ENCODE data around the gene TBL3. TPM values are rescaled to one million over a fixed set of nuclear protein-coding genes. Genes with fewer than 3 reads are reported as not detected.

The TBL3 gene
- 10 to 100 TPM in 3 of 4 donors, 1 to 10 TPM in 1; 4.1 to 46.6 (median 27.4) TPM for total RNA-seq

DNA sequence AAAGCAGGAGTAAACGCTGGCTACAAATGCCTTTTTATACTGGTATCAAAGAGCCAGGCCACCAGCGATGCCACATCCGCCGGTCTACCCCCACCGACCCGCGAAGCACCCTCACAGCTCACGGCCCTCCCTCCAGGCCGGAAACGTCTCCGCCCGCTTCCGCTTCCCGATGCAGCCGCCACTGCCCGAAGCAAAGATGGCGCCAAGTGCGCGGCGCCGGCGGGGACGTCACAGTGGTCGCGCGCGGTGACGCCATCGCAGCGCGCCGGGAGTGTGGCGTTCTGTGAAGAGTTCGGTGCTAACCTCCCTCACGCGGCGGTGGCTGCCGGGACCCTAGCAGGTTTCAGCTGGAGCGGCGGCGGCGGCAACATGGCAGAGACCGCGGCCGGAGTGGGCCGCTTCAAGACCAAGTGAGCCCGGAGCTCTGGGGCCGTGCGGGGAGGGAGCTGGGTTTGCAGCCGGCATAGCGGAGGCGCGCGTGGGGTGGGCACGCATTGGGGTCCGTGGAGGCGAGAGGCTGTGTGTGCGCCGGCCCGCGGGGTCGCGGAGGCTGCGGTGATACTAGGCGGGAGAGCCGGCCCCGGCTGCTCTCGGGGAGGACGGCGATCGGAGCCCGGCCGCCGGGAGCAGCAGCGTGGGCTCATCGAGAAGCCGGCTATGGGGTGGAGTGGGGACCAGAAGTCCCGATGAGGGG lies at the start of gene TBL3:
TBL3 (plus strand) TSS at position 258 of the 694 bp plus-strand sequence; CDS start at position 370, 112 bp downstream.
- intact Hi-C loops (cut with DNase I; ENCODE audit: low total_unique reads) = no loop called here
- H3K27ac ChIP-seq = peak within 1 kb of the TSS; percentile 77 to 86
- TF ChIP-seq POLR2A (IDR thresholded peaks at IDR 0.05) = peak; percentile 91 to 95
- TF ChIP-seq, protein P1, sequence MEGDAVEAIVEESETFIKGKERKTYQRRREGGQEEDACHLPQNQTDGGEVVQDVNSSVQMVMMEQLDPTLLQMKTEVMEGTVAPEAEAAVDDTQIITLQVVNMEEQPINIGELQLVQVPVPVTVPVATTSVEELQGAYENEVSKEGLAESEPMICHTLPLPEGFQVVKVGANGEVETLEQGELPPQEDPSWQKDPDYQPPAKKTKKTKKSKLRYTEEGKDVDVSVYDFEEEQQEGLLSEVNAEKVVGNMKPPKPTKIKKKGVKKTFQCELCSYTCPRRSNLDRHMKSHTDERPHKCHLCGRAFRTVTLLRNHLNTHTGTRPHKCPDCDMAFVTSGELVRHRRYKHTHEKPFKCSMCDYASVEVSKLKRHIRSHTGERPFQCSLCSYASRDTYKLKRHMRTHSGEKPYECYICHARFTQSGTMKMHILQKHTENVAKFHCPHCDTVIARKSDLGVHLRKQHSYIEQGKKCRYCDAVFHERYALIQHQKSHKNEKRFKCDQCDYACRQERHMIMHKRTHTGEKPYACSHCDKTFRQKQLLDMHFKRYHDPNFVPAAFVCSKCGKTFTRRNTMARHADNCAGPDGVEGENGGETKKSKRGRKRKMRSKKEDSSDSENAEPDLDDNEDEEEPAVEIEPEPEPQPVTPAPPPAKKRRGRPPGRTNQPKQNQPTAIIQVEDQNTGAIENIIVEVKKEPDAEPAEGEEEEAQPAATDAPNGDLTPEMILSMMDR (IDR thresholded peaks at IDR 0.05) = peak in 2 of 4 experiments; percentile 42 to 54
- no peaks in the 10 kb centered on the region for H3K36me3 ChIP-seq
- DNase-seq = peak; percentile 90 to 94
- peak within 1 kb of the TSS; percentile 74 to 83 for H3K4me3 ChIP-seq
- no peaks in the 10 kb centered on the region for H3K27me3 ChIP-seq
- H3K4me1 ChIP-seq = peaks cover 0 to 18% of the 10 kb centered on the region in 2 donors
- no peaks in the 10 kb centered on the region for H3K9me3 ChIP-seq

DNA sequence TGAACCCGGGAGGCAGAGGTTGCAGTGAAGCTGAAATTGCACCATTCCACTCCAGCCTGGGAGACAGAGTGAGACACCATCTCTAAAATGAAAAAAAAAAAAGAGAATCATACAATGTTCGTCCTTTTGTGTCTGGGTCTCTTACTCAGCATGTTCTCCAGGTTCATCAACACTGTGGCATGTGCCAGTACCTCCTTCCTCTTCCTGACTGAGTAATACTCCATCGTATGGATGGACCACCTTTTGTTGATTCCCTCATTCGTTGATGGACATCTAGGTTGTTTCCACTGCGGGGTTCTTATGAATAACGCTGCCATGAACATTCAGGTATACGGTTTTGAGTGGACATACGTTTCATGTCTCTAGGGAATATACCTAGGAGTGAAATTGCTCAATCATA lies 49.5 kb upstream of the TBL3 start:
- H3K27me3 ChIP-seq = peaks cover 0 to 12% of the 10 kb centered on the region in 2 donors
- intact Hi-C loops (cut with DNase I; ENCODE audit: low total_unique reads) = no loop called here
- H3K4me3 ChIP-seq = no peak overlapping the region
- no peaks in the 10 kb centered on the region for H3K36me3 ChIP-seq
- no peak overlapping the region for H3K27ac ChIP-seq
- H3K4me1 ChIP-seq = peaks cover 0 to 7% of the 10 kb centered on the region in 2 donors
- no peak for DNase-seq
- no peaks in the 10 kb centered on the region for H3K9me3 ChIP-seq
- no peak for TF ChIP-seq POLR2A (IDR thresholded peaks at IDR 0.05)
- TF ChIP-seq, protein P1 (IDR thresholded peaks at IDR 0.05) = no peak

DNA sequence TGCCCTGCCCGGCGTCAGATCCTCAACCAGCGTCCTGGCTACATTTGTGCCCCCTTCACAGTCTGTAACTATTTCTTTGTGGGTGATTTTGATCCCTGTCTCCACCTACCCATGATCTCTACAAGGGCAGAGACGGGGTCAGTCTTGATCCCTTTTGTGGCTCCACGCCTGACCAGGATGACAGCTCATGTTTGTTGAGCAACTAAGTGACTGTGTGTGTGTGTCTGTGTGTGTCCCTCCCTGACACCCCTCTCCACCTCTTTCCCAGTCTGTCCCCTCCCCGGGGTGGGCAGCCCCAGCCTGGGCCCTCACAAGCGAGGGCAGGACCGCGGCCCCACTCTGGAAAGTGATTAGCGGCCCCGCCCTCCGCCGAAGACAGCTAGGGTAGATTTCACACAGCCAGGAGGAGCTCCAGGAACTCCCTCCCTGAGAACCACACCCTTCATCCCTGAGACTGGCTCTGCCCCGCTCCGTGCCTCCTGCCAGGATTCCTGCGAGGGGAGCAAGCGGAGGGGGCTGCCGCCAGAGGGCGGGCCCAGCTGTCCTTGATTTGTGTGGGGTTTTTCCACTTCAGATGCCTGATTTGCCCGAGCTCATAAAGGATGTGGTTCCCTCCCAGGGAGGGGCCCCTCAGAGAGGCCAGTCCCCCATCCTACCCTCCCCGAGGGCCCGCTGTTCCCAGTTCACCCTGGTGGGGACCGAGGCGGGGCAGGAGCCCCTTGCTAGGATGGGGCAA lies 48.4 kb upstream of the TBL3 start:
- no peak overlapping the region for H3K4me3 ChIP-seq
- peak in 1 of 2 donors; percentile 46 for DNase-seq
- TF ChIP-seq, protein P1 (IDR thresholded peaks at IDR 0.05) = peak in 1 of 4 experiments; percentile 8
- TF ChIP-seq POLR2A (IDR thresholded peaks at IDR 0.05) = no peak
- intact Hi-C loops (cut with DNase I; ENCODE audit: low total_unique reads) = no loop called here
- H3K27ac ChIP-seq = no peak overlapping the region
- no peaks in the 10 kb centered on the region for H3K36me3 ChIP-seq
- H3K27me3 ChIP-seq = peaks cover 0 to 12% of the 10 kb centered on the region in 2 donors
- no peaks in the 10 kb centered on the region for H3K9me3 ChIP-seq
- H3K4me1 ChIP-seq = peaks cover 0 to 3% of the 10 kb centered on the region in 2 donors

DNA sequence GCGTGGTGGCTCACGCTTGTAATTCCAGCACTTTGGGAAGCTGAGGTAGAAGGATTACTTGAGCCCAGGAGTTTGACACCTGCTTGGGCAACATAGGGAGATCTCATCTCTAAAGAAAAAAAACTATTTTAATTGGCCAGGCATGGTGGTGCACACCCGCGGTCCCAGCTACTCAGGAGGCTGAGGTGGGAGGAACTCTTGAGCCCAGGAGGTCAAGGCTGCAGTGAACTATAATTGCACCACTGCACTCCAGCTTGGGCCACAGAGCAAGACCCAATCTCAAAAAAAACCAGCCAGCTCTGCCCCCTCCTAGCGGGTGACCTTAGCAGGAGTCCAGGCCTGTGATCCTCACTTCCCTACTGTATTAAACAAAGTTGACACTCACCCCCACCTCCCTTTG lies 47.8 kb upstream of the TBL3 start:
- no peaks in the 10 kb centered on the region for H3K9me3 ChIP-seq
- no peaks in the 10 kb centered on the region for H3K36me3 ChIP-seq
- no peak for DNase-seq
- no peak for TF ChIP-seq POLR2A (IDR thresholded peaks at IDR 0.05)
- TF ChIP-seq, protein P1 (IDR thresholded peaks at IDR 0.05) = no peak
- no peak overlapping the region for H3K27ac ChIP-seq
- no peaks in the 10 kb centered on the region for H3K4me1 ChIP-seq
- no peak overlapping the region for H3K4me3 ChIP-seq
- H3K27me3 ChIP-seq = peaks cover 0 to 6% of the 10 kb centered on the region in 2 donors
- intact Hi-C loops (cut with DNase I; ENCODE audit: low total_unique reads) = no loop called here

DNA sequence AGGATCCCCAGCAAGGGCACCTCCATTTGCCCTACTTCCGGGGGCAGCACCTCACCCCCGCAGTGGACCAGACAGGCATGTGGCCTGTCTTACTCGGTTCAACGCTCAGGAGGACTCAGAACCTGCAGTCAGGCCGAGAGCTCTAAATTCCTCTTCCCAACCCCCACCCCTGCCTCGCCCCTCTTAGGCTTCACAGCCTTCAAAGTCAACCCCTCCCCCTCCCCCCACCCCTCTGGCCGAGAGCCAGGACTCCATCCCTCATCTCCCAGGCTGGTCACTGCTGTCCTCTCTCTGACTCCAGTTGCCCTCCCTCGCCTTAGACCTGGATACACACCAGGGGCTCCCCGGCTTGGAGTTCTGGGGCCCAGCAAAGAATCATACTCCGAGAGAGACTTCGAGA lies 45.6 kb upstream of the TBL3 start:
- DNase-seq = no peak
- intact Hi-C loops (cut with DNase I; ENCODE audit: low total_unique reads) = no loop called here
- H3K4me1 ChIP-seq = no peaks in the 10 kb centered on the region
- no peak for TF ChIP-seq POLR2A (IDR thresholded peaks at IDR 0.05)
- TF ChIP-seq, protein P1 (IDR thresholded peaks at IDR 0.05) = no peak
- H3K27me3 ChIP-seq = no peaks in the 10 kb centered on the region
- H3K27ac ChIP-seq = no peak overlapping the region
- H3K9me3 ChIP-seq = no peaks in the 10 kb centered on the region
- H3K4me3 ChIP-seq = no peak overlapping the region
- no peaks in the 10 kb centered on the region for H3K36me3 ChIP-seq

All from uterus (tissue), 4 donors.